IMR-90 (cell line): ENCODE measurements around the gene RPS27. TPM values are rescaled to one million over a fixed set of nuclear protein-coding genes. Genes with fewer than 3 reads are reported as not detected.

Experiments used
- ATAC-seq: fragments of 200-7000 bp; cut with Tn5 transposase; 2 replicates; pipeline ENCODE4 v1.9.1; 2020; ENCODE audit warnings: low read depth, mild to moderate bottlenecking, moderate library complexity
- Bru-seq: library from RNA; stranded (reverse); fragments of 400-500 nt; gene quantifications from one replicate; lab custom pipeline; 2021; lab: Mats Ljungman, UMichigan
- BruChase-seq, 2 experiments: library from RNA; stranded (reverse); fragments of 400-500 nt; gene quantifications; one replicate each; lab custom pipeline; 2021; lab: Mats Ljungman, UMichigan
- BruUV-seq: library from RNA; stranded (reverse); fragments of 400-500 nt; replicated peaks from 2 replicates; lab custom pipeline; 2021; lab: Mats Ljungman, UMichigan
- CTCF ChIA-PET: fragments of 300-600 bp; formaldehyde crosslinking; extraction: SDS; loops from one replicate; lab custom pipeline; 2021; ENCODE audit warnings: antibody characterized with exemption; lab: Yijun Ruan, JAX
- POLR2A ChIA-PET: fragments of 300-600 bp; sonication (Branson Sonifier 250); formaldehyde crosslinking; loops from one replicate; lab custom pipeline; 2022; ENCODE audit warnings: antibody characterized with exemption; ENCODE audit not compliant: unreplicated experiment; lab: Charles Lee
- DNase-seq: peaks from one replicate; pipeline ENCODE4 v3.0.0; 2013
- H2AFZ ChIP-seq: replicated peaks from 2 replicates; pipeline ENCODE3; 2013; ENCODE audit warnings: low read length, mild to moderate bottlenecking; ENCODE audit not compliant: poor library complexity
- H2AK5ac ChIP-seq: 2 replicates; pipeline ENCODE4 v1.6.1; 2013; ENCODE audit warnings: low read depth, low read length, inconsistent platforms
- H2AK9ac ChIP-seq: replicated peaks from 2 replicates; pipeline ENCODE3; 2013; ENCODE audit warnings: mild to moderate bottlenecking, low read depth, low read length, moderate library complexity; ENCODE audit not compliant: poor library complexity
- H2BK120ac ChIP-seq: 2 replicates; pipeline ENCODE4 v1.6.1; 2013; ENCODE audit warnings: low read depth, low read length, inconsistent platforms
- H2BK15ac ChIP-seq: 3 replicates; pipeline ENCODE4 v1.6.1; 2013; ENCODE audit warnings: low read depth, low read length, inconsistent platforms
- H2BK20ac ChIP-seq: 2 replicates; pipeline ENCODE4 v1.6.1; 2013; ENCODE audit warnings: low read depth, mild to moderate bottlenecking, inconsistent platforms, low read length, moderate library complexity
- H2BK5ac ChIP-seq: 2 replicates; pipeline ENCODE4 v1.6.1; 2013; ENCODE audit warnings: mild to moderate bottlenecking, low read depth, low read length, inconsistent platforms; ENCODE audit not compliant: poor library complexity, severe bottlenecking
- H3K14ac ChIP-seq: replicated peaks from 2 replicates; pipeline ENCODE4 v1.6.1; 2013; ENCODE audit warnings: low read depth, low read length, inconsistent platforms
- H3K18ac ChIP-seq: 2 replicates; pipeline ENCODE4 v1.6.1; 2013; ENCODE audit warnings: low read depth, low read length, control low read depth
- H3K23ac ChIP-seq: 2 replicates; pipeline ENCODE4 v1.6.1; 2013; ENCODE audit warnings: low read depth, low read length, inconsistent platforms
- H3K27ac ChIP-seq: 2 replicates; pipeline ENCODE4 v1.5.1; 2013; ENCODE audit warnings: mild to moderate bottlenecking, control low read depth, low read length; ENCODE audit not compliant: insufficient read depth
- H3K27me3 ChIP-seq: 2 replicates; pipeline ENCODE4 v1.6.1; 2013; ENCODE audit warnings: low read length; ENCODE audit not compliant: control insufficient read depth, insufficient read depth
- H3K36me3 ChIP-seq: 2 replicates; pipeline ENCODE4 v1.6.1; 2013; ENCODE audit warnings: low read length, mixed read lengths; ENCODE audit not compliant: control insufficient read depth, insufficient read depth
- H3K4ac ChIP-seq: 2 replicates; pipeline ENCODE4 v1.6.1; 2013; ENCODE audit warnings: low read depth, low read length, inconsistent platforms
- H3K4me1 ChIP-seq: 2 replicates; pipeline ENCODE4 v1.6.1; 2013; ENCODE audit warnings: low read length, mixed read lengths; ENCODE audit not compliant: control insufficient read depth, insufficient read depth
- H3K4me2 ChIP-seq: 2 replicates; pipeline ENCODE4 v1.6.1; 2013; ENCODE audit warnings: low read depth, mild to moderate bottlenecking, control low read depth, low read length, moderate library complexity
- H3K4me3 ChIP-seq: 2 replicates; pipeline ENCODE4 v1.5.1; 2013; ENCODE audit warnings: low read depth, mild to moderate bottlenecking, control low read depth, low read length, moderate library complexity; ENCODE audit not compliant: insufficient read depth
- H3K56ac ChIP-seq: 2 replicates; pipeline ENCODE4 v1.6.1; 2013; ENCODE audit warnings: low read length, inconsistent platforms; ENCODE audit not compliant: insufficient read depth; ENCODE audit errors: extremely low read depth
- H3K79me1 ChIP-seq, 2 experiments: 2 replicates each; pipeline ENCODE4 v1.6.1; 2013; ENCODE audit warnings: low read length in 2 of 2, inconsistent platforms in 1 of 2, low read depth in 1 of 2
- H3K9ac ChIP-seq: 2 replicates; pipeline ENCODE4 v1.6.1; 2013; ENCODE audit warnings: low read depth, low read length, control low read depth
- H3K9me1 ChIP-seq: 2 replicates; pipeline ENCODE4 v1.6.1; 2013; ENCODE audit warnings: low read length, inconsistent platforms; ENCODE audit not compliant: insufficient read depth
- H3K9me3 ChIP-seq: 2 replicates; pipeline ENCODE4 v1.6.1; 2013; ENCODE audit warnings: low read length; ENCODE audit not compliant: control insufficient read depth, insufficient read depth
- H4K20me1 ChIP-seq: 2 replicates; pipeline ENCODE4 v1.6.1; 2013; ENCODE audit warnings: low read length, inconsistent platforms; ENCODE audit not compliant: insufficient read depth
- H4K5ac ChIP-seq: 2 replicates; pipeline ENCODE4 v1.6.1; 2013; ENCODE audit warnings: mild to moderate bottlenecking, low read depth, low read length, control low read depth
- H4K8ac ChIP-seq, 2 experiments: 2 replicates each; pipeline ENCODE4 v1.6.1; 2013; ENCODE audit warnings: low read depth in 2 of 2, low read length in 2 of 2, control low read depth in 1 of 2, inconsistent platforms in 1 of 2
- H4K91ac ChIP-seq: 2 replicates; pipeline ENCODE4 v1.6.1; 2013; ENCODE audit warnings: low read depth, low read length, inconsistent platforms; ENCODE audit not compliant: insufficient read depth
- BHLHE40 ChIP-seq: fragments of 150-350 bp; IDR thresholded peaks from 2 replicates; pipeline ENCODE4 v1.6.1; 2016; ENCODE audit warnings: mild to moderate bottlenecking, low read depth, low read length
- CEBPB ChIP-seq: IDR thresholded peaks from 2 replicates; pipeline ENCODE4 v1.6.1; 2012; ENCODE audit warnings: low read depth, low read length, improper control_type of control experiment
- CHD1 ChIP-seq: IDR thresholded peaks from 2 replicates; pipeline ENCODE4 v1.6.1; 2012; ENCODE audit warnings: low read depth, low read length, improper control_type of control experiment
- CTCF ChIP-seq: conservative IDR thresholded peaks from 2 replicates; pipeline ENCODE4 v1.5.1; 2012; ENCODE audit warnings: mild to moderate bottlenecking, low read depth, low read length, improper control_type of control experiment
- MAZ ChIP-seq: IDR thresholded peaks from 2 replicates; pipeline ENCODE4 v1.6.1; 2012; ENCODE audit warnings: low read depth, mild to moderate bottlenecking, low read length, improper control_type of control experiment, moderate library complexity, borderline replicate concordance
- MXI1 ChIP-seq: IDR thresholded peaks from 2 replicates; pipeline ENCODE4 v1.6.1; 2012; ENCODE audit warnings: low read depth, mild to moderate bottlenecking, low read length, moderate library complexity, borderline replicate concordance
- NFE2L2 ChIP-seq: fragments of 150-350 bp; IDR thresholded peaks from 2 replicates; pipeline ENCODE4 v1.6.1; 2016; ENCODE audit warnings: low read depth, mild to moderate bottlenecking, low read length
- RAD21 ChIP-seq: IDR thresholded peaks from 2 replicates; pipeline ENCODE4 v1.6.1; 2012; ENCODE audit warnings: low read length, improper control_type of control experiment
- RCOR1 ChIP-seq: IDR thresholded peaks from 2 replicates; pipeline ENCODE4 v1.6.1; 2012; ENCODE audit warnings: mild to moderate bottlenecking, low read length, improper control_type of control experiment; ENCODE audit not compliant: insufficient replicate concordance
- RFX5 ChIP-seq: IDR thresholded peaks from 2 replicates; pipeline ENCODE4 v1.8.0; 2012; ENCODE audit warnings: low read depth, mild to moderate bottlenecking, low read length, moderate library complexity
- SMC3 ChIP-seq: fragments of 150-350 bp; IDR thresholded peaks from 2 replicates; pipeline ENCODE4 v1.6.1; 2016; ENCODE audit warnings: low read depth, mild to moderate bottlenecking, antibody characterized with exemption, low read length, moderate library complexity
- WGBS, 2 experiments: methylation state at CpG; one replicate each; pipeline versions ENCODE4 v1.1.5 to v1.1.7; 2013; ENCODE audit warnings: missing lambda C conversion rate in 2 of 2; ENCODE audit not compliant: insufficient read length in 1 of 2; ENCODE audit errors: extremely low coverage in 2 of 2; 5-methylcytosine and 5-hydroxymethylcytosine counted together
- dilution Hi-C: fragments of 300-500 bp; cut with HindIII; formaldehyde crosslinking; loops from one replicate; pipeline ENCODE4 v1.14.3; 2018; ENCODE audit warnings: low sequenced_read_pairs; ENCODE audit not compliant: unreplicated experiment
- in situ Hi-C: fragments of 300-500 bp; cut with MboI; formaldehyde crosslinking; loops from 3 replicates; pipeline ENCODE4 v1.14.3; 2019; ENCODE audit warnings: low sequenced_read_pairs, inconsistent platforms, mixed read lengths
- intact Hi-C: fragments of 100-400 bp; cut with micrococcal nuclease; formaldehyde crosslinking; loops from 2 replicates; pipeline ENCODE4 v1.10.0; 2022
- long read RNA-seq: library from polyadenylated mRNA; unstranded; transcript quantifications from one replicate; pipeline ENCODE4 v2.0.0, GENCODE V29; 2021; ENCODE audit not compliant: unreplicated experiment
- polyA plus RNA-seq, 3 experiments: library from polyadenylated mRNA; depleted of rRNA; stranded (reverse); fragments of >200 nt; gene quantifications; 2 replicates each; pipeline ENCODE4 v1.2.3, GENCODE V29; 2012; ENCODE audit warnings: low replicate concordance in 1 of 3
- total RNA-seq: library from RNA; depleted of rRNA; stranded (reverse); fragments of >200 nt; gene quantifications from 2 replicates; pipeline ENCODE4 v1.2.3, GENCODE V29; 2012; rRNA removed
- TF ChIP-seq, protein P1 (sequence below): fragments of 150-350 bp; IDR thresholded peaks from 2 replicates; pipeline ENCODE4 v1.6.1; 2017; ENCODE audit warnings: mild to moderate bottlenecking, antibody characterized with exemption, low read length, low read depth

The RPS27 gene
- total RNA-seq (320 and 1,119 TPM in 2 replicates), polyA plus RNA-seq (2012; rRNA removed) (5,567 and 6,236 TPM in 2 replicates), Bru-seq, nascent RNA (percentile 98 among the genes with signal in this experiment), BruChase-seq, experiment 1, labeled RNA remaining after a 6-hour chase (percentile 96 among the genes with signal in this experiment), BruChase-seq, experiment 2, labeled RNA remaining after a 2-hour chase (percentile 89 among the genes with signal in this experiment)
- polyA plus RNA-seq (2012; cell fraction: cytosol; rRNA removed), result 5,011 and 5,392 TPM in 2 replicates
- 402 and 1,626 TPM in 2 replicates for polyA plus RNA-seq (2012; cell fraction: nucleus; rRNA removed; ENCODE audit: low replicate concordance)
- long read RNA-seq, transcript RPS27-201 (4 exons, 359 nt), result major isoform, 487 of 506 reads
- long read RNA-seq, transcript RPS27-204 (4 exons, 573 nt), result minor isoform, 16 of 506 reads
- long read RNA-seq, partial matches to known transcripts, result 0 of 506 reads
- long read RNA-seq, other reads (novel, unspliced or antisense), result 0 of 506 reads

- peak within 1 kb of the TSS; percentile 99 for H3K23ac ChIP-seq
- ChIA-PET POLR2A (interaction anchor here (0.5 to 1.0 kb wide), 11 partner anchors 9 to 263 kb away, joined by 3 to 18 read pairs (median 4); partner anchors contain the start of genes CREB3L4, CRTC2 and INTS3), CTCF (interaction anchor here (0.6 kb wide), 1 partner anchor 40 kb away, joined by 3 read pairs; no protein-coding TSS in a partner anchor)
- peak within 1 kb of the TSS; percentile 93 for H4K91ac ChIP-seq
- no peaks in the 10 kb centered on the region for H3K9me3 ChIP-seq
- H4K5ac ChIP-seq, result peak within 1 kb of the TSS; percentile 63
- H3K4me1 ChIP-seq, result 0 out of 2 replicates have a peak, but pooled peaks cover 2% of the 10 kb centered on the region
- H3K56ac ChIP-seq, result peak within 1 kb of the TSS; percentile 94
- H3K4me3 ChIP-seq, result peak within 1 kb of the TSS; percentile 57
- peak within 1 kb of the TSS; percentile 6 to 99 for H4K8ac ChIP-seq
- WGBS, 2 experiments, result 0% methylated on average over 2 of the region's 36 CpGs; no CpG with 5 or more reads in 1 of the 2 experiments
- H3K27me3 ChIP-seq, result no peaks in the 10 kb centered on the region
- H2AK5ac ChIP-seq, result peak within 1 kb of the TSS; percentile 98
- H3K9me1 ChIP-seq, result peaks cover 4% of the 10 kb centered on the region; the same call in 1 of the 2 replicates
- ATAC-seq (peak; percentile 55), DNase-seq (peak; percentile 99)
- H3K79me1 ChIP-seq, result peaks cover 21 to 44% of the 10 kb centered on the region in 2 experiments
- dilution Hi-C loops, result no loop called here
- H3K14ac ChIP-seq, result peak within 1 kb of the TSS; percentile 100
- H3K4ac ChIP-seq, result peak within 1 kb of the TSS; percentile 99
- no TSS peak for BruUV-seq
- peak within 1 kb of the TSS; percentile 86 for H3K4me2 ChIP-seq
- H3K27ac ChIP-seq, result peak within 1 kb of the TSS; percentile 83
- H2BK20ac ChIP-seq, result peak within 1 kb of the TSS; percentile 41; the same call in 1 of the 2 replicates
- H3K9ac ChIP-seq, result peak within 1 kb of the TSS; percentile 86
- H2AFZ ChIP-seq, result peak within 1 kb of the TSS; percentile 88
- peak within 1 kb of the TSS; percentile 99 for H2AK9ac ChIP-seq
- H2BK120ac ChIP-seq, result peak within 1 kb of the TSS; percentile 64; the same call in 1 of the 2 replicates
- no peak within 1 kb of the TSS; the same call in 2 of the 3 replicates for H2BK15ac ChIP-seq
- peaks cover 23% of the 10 kb centered on the region; the same call in 1 of the 2 replicates for H4K20me1 ChIP-seq
- H2BK5ac ChIP-seq, result peak within 1 kb of the TSS; percentile 94
- intact Hi-C loops, result loop anchor here (2.0 kb wide), 2 partner anchors 166 to 192 kb away; no protein-coding TSS in a partner anchor
- in situ Hi-C loops, result no loop called here
- peak within 1 kb of the TSS; percentile 56 for H3K18ac ChIP-seq
- peaks cover 27% of the 10 kb centered on the region for H3K36me3 ChIP-seq
- TF ChIP-seq RCOR1 (no peak), MAZ (peak; percentile 58; the same call in 1 of the 2 replicates), MXI1 (peak; percentile 73; the same call in 1 of the 2 replicates), NFE2L2 (no peak; the same call in 1 of the 2 replicates), CTCF (no peak), BHLHE40 (peak; percentile 76), RAD21 (no peak), SMC3 (no peak), CHD1 (peak; percentile 60; the same call in 1 of the 2 replicates), CEBPB (peak; percentile 93), RFX5 (no peak)
- TF ChIP-seq, protein P1, sequence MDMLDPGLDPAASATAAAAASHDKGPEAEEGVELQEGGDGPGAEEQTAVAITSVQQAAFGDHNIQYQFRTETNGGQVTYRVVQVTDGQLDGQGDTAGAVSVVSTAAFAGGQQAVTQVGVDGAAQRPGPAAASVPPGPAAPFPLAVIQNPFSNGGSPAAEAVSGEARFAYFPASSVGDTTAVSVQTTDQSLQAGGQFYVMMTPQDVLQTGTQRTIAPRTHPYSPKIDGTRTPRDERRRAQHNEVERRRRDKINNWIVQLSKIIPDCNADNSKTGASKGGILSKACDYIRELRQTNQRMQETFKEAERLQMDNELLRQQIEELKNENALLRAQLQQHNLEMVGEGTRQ, result peak; percentile 3
Observed at GRCh38 chr1:153990468-153991150, at the start of gene RPS27. Gene RPS27, plus strand, starts transcription at chr1:153990762. Its CDS starts 35 bp downstream, at chr1:153990797.
